ENCODE results near the gene NUP62. TPM values are rescaled to one million over a fixed set of nuclear protein-coding genes. Genes with fewer than 3 reads are reported as not detected.

Gene NUP62
- total RNA-seq, 1 experiment from 2014 or later = 85.2 TPM

DNA sequence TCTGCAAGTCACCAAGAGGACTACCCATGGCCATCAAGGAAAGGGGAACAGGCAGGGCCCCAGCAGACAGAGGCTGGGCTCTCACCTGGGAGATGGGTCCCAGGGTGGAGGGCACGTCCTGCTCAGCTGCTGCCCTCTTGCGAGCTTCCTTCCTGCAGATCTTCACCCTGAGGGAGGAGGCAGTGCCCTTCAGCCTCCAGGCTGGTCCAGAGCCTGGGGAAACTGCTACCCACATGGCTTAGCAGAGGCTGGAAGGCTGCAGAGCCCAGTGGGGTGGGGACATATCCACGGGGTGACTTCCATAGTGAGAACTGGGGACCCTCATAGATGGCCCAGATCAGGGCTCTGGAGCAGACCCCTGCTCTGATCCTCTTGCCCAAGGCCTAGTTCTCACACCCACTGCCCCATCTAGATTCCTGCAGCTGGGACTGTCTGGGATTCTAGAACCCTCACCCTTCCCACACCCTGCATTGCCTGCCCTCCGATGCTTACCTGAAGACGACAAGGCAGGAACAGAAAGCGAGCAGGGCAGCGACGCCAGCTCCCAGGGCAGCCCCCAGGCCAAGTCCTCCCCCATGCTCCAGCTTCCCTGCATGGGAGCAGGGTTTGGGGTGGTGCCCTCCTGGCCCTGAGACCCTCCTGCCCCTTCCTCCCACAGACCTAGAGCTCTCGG lies 22.6 kb upstream of the NUP62 start (continued):
- TF ChIP-seq, protein P1, sequence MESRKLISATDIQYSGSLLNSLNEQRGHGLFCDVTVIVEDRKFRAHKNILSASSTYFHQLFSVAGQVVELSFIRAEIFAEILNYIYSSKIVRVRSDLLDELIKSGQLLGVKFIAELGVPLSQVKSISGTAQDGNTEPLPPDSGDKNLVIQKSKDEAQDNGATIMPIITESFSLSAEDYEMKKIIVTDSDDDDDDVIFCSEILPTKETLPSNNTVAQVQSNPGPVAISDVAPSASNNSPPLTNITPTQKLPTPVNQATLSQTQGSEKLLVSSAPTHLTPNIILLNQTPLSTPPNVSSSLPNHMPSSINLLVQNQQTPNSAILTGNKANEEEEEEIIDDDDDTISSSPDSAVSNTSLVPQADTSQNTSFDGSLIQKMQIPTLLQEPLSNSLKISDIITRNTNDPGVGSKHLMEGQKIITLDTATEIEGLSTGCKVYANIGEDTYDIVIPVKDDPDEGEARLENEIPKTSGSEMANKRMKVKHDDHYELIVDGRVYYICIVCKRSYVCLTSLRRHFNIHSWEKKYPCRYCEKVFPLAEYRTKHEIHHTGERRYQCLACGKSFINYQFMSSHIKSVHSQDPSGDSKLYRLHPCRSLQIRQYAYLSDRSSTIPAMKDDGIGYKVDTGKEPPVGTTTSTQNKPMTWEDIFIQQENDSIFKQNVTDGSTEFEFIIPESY (IDR thresholded peaks at IDR 0.05; ENCODE audit: extremely low read depth, insufficient replicate concordance, low read length) = no peak
- no peak for TF ChIP-seq EZH2 (IDR thresholded peaks at IDR 0.05)
- no peak for TF ChIP-seq SRF (IDR thresholded peaks at IDR 0.05; ENCODE audit: low read depth)
- TF ChIP-seq, protein P2, sequence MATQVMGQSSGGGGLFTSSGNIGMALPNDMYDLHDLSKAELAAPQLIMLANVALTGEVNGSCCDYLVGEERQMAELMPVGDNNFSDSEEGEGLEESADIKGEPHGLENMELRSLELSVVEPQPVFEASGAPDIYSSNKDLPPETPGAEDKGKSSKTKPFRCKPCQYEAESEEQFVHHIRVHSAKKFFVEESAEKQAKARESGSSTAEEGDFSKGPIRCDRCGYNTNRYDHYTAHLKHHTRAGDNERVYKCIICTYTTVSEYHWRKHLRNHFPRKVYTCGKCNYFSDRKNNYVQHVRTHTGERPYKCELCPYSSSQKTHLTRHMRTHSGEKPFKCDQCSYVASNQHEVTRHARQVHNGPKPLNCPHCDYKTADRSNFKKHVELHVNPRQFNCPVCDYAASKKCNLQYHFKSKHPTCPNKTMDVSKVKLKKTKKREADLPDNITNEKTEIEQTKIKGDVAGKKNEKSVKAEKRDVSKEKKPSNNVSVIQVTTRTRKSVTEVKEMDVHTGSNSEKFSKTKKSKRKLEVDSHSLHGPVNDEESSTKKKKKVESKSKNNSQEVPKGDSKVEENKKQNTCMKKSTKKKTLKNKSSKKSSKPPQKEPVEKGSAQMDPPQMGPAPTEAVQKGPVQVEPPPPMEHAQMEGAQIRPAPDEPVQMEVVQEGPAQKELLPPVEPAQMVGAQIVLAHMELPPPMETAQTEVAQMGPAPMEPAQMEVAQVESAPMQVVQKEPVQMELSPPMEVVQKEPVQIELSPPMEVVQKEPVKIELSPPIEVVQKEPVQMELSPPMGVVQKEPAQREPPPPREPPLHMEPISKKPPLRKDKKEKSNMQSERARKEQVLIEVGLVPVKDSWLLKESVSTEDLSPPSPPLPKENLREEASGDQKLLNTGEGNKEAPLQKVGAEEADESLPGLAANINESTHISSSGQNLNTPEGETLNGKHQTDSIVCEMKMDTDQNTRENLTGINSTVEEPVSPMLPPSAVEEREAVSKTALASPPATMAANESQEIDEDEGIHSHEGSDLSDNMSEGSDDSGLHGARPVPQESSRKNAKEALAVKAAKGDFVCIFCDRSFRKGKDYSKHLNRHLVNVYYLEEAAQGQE (IDR thresholded peaks at IDR 0.05; ENCODE audit: low read depth) = no peak
- TF ChIP-seq ZNF274 (IDR thresholded peaks at IDR 0.05; ENCODE audit: low read depth, low read length) = no peak
- TF ChIP-seq POLR2A (IDR thresholded peaks at IDR 0.05; ENCODE audit: borderline replicate concordance, extremely low read depth, insufficient read depth, insufficient read length) = no peak
- TF ChIP-seq SP1 (IDR thresholded peaks at IDR 0.05; ENCODE audit: low read depth) = no peak

DNA sequence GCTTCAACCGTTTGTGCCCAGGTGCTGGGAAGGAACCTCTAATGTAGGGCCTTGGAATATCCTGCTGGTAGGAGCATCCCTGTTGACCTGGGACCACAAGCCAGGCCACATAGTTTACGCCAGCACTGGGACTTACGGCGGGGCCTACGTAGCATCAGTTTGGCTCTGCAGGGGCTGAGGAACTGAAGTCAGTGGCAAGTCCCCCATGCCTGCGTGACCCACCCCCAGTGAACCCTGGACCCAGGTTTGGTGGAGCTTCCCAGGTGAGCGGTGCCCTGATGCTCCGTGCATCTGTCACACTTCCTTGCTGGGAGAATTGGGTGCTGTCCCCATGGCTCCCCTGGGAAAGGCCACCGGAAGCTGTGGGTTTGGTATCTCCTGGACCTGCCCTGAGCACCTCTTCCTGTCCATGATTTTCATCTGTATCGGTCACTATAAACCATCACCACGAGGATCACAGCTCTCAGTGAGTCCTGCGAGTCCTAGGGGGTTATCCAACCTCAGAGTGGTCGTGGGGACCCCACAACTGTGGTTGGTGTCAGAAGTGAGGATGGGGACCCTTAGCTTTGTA lies 21.7 kb upstream of the NUP62 start:
- no peaks in the 10 kb centered on the region for H4K20me1 ChIP-seq (ENCODE audit: insufficient read depth)
- no peak overlapping the region for H2AFZ ChIP-seq (ENCODE audit: low read depth, low read length, poor library complexity, severe bottlenecking)
- ChIA-PET POLR2A (no interaction called here), RAD21 (ENCODE audit: low non-redundant PET in 1 of 2, low total read pairs in 2 of 2, uncharacterized antibody in 2 of 2, unreplicated experiment in 2 of 2) (interaction anchor here in 1 of 2 experiments (0.6 kb wide), 1 partner anchor 15 kb away, joined by 4 read pairs; no protein-coding TSS in a partner anchor), CTCF (no interaction called here)
- intact Hi-C loops (cut with micrococcal nuclease) = no loop called here
- no peaks in the 10 kb centered on the region for H3K36me3 ChIP-seq (ENCODE audit: control insufficient read depth in 1 of 2, insufficient read depth in 2 of 2, low read length in 2 of 2)
- no peak overlapping the region for H3K9ac ChIP-seq (ENCODE audit: low read length)
- H3K4me2 ChIP-seq (ENCODE audit: low read length) = no peak overlapping the region
- no peaks in the 10 kb centered on the region for H3K27me3 ChIP-seq (ENCODE audit: insufficient read depth, low read length)
- H3K27ac ChIP-seq (ENCODE audit: low read depth, low read length) = no peak overlapping the region
- H3K79me2 ChIP-seq (ENCODE audit: insufficient read depth, low read length) = no peaks in the 10 kb centered on the region
- no peak overlapping the region for H3K4me3 ChIP-seq (replicated peaks in 1 of 2; ENCODE audit: low read depth in 1 of 2, low read length in 2 of 2)
- ATAC-seq = no peak
- H3K9me2 ChIP-seq (ENCODE audit: insufficient read depth) = no peaks in the 10 kb centered on the region
- no TSS peak for BruUV-seq (replicated peaks)
- DNase-seq (ENCODE audit: low read depth, low spot score) = no peak
- H3K9me3 ChIP-seq (ENCODE audit: control insufficient read depth in 1 of 2, insufficient read depth in 1 of 2, low read depth in 1 of 2, low read length in 2 of 2) = no peaks in the 10 kb centered on the region
- no peaks in the 10 kb centered on the region for H3K4me1 ChIP-seq (ENCODE audit: control insufficient read depth in 1 of 2, insufficient read depth in 2 of 2, low read length in 2 of 2)
- no peak for TF ChIP-seq CBX3 (IDR thresholded peaks at IDR 0.05; ENCODE audit: low read depth)
- TF ChIP-seq, protein P3, sequence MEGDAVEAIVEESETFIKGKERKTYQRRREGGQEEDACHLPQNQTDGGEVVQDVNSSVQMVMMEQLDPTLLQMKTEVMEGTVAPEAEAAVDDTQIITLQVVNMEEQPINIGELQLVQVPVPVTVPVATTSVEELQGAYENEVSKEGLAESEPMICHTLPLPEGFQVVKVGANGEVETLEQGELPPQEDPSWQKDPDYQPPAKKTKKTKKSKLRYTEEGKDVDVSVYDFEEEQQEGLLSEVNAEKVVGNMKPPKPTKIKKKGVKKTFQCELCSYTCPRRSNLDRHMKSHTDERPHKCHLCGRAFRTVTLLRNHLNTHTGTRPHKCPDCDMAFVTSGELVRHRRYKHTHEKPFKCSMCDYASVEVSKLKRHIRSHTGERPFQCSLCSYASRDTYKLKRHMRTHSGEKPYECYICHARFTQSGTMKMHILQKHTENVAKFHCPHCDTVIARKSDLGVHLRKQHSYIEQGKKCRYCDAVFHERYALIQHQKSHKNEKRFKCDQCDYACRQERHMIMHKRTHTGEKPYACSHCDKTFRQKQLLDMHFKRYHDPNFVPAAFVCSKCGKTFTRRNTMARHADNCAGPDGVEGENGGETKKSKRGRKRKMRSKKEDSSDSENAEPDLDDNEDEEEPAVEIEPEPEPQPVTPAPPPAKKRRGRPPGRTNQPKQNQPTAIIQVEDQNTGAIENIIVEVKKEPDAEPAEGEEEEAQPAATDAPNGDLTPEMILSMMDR (IDR thresholded peaks at IDR 0.05 in 2 of 3, conservative IDR thresholded peaks at IDR 0.05 in 1 of 3; ENCODE audit: borderline replicate concordance in 1 of 3, insufficient read depth in 1 of 3, low read depth in 2 of 3, low read length in 2 of 3) = no peak
- TF ChIP-seq SRF (IDR thresholded peaks at IDR 0.05; ENCODE audit: low read depth) = no peak
- no peak for TF ChIP-seq EZH2phosphoT487 (IDR thresholded peaks at IDR 0.05; ENCODE audit: borderline replicate concordance)
- no peak for TF ChIP-seq YY1 (IDR thresholded peaks at IDR 0.05; ENCODE audit: extremely low read depth, insufficient replicate concordance, low read depth, low read length)
- no peak for TF ChIP-seq TCF7L2 (IDR thresholded peaks at IDR 0.05; ENCODE audit: borderline replicate concordance, extremely low read depth, insufficient read depth, insufficient read length)
- no peak for TF ChIP-seq ZNF274 (IDR thresholded peaks at IDR 0.05; ENCODE audit: low read depth, low read length)
- TF ChIP-seq RAD21 (IDR thresholded peaks at IDR 0.05; ENCODE audit: low read depth) = no peak
- TF ChIP-seq CEBPB (IDR thresholded peaks at IDR 0.05; ENCODE audit: low read depth) = no peak
- TF ChIP-seq EGR1 (IDR thresholded peaks at IDR 0.05; ENCODE audit: low read depth) = no peak
- TF ChIP-seq, protein P4, sequence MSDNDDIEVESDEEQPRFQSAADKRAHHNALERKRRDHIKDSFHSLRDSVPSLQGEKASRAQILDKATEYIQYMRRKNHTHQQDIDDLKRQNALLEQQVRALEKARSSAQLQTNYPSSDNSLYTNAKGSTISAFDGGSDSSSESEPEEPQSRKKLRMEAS (IDR thresholded peaks at IDR 0.05) = no peak
- TF ChIP-seq JUND (IDR thresholded peaks at IDR 0.05) = no peak
